NCI-H2227 (cell line): ENCODE results near the gene BCAN.
"Not testable (repeated sequence)": the region's sequence is repeated elsewhere in the genome, so short reads cannot be mapped to it uniquely, and the experiment has no call there.

Experiments
- DNase-seq: peaks from one replicate; lab custom pipeline; 2025; ENCODE audit not compliant: unreplicated experiment; lab: John Stamatoyannopoulos, UW

BCAN gene

DNA sequence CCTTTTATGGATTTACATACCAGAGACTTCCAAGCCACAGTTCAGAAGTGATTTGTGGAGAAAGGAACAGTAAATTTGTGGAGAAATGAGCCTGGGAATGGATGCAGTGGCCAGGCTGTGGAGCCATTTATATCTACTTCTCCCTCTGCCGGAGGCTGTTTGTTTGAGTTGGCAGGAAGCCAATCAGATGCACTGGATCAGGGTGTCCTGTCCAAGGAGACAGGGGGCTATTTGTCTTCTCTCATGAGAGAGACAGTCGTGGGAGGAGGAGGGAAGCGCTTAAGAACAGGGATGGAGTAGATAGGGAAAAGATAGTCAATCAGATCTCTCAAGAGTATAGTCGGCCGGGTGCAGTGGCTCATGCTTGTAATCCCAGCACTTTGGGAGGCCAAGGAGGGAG, 25.5 kb upstream of the BCAN start:
- peak; percentile 91 for DNase-seq

DNA sequence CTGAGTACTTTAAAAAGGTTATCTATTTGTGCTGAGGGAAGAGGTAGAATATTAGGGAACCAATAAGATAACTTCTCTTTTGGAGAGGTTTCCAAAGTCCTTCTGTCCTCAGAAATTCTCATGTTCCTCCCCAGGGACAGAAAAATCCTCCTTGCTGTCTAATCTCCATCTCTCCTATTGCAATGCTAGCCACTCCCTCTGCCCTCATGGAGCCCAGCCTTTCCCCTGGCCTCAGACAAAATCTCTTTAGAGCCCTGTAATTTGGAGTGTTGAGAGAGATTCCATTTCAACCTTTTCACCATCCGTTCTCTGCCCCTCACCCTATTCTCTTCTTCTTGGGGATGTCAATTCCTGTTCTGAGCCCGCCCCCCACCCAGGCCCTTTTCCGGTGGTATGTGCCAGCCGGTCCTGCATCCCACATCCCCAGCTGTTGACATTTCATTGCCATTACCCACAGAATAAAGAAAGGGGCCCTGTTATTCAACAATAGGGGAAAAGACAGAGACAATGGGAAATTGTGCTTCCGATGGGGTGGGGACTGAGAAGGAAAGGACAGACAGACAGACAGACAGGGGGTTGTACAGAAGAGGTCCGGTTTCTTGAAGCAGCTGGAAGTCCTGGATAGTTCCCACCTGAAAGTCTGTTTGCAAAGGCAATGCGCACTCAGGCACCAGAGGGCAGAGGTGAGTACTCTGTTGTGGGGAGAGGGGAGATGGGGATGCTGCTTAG, 22.9 kb upstream of the BCAN start, which contains the start of gene HAPLN2:
TSS of gene HAPLN2 (plus strand) at position 563 of the 729 bp plus-strand sequence. CDS start 4,076 bp downstream, outside the sequence.
- DNase-seq = peak; percentile 41

DNA sequence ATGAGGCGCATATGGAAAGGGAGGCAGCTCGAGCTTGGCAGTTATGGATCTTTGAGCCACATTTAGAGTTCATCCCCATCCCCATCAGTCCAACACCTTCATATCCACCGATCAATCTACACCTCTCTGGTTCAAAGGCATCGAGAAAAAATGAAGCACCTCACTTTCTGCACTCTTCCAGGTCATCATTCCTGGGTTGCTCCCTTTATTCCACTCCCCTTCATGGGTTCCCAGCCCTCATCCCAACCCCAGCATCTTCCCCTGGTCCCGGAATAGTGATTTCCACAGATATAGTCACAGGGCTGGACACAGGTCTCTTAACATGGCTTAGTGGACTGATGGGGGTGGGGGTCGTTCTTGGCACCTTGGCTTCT, 22.3 kb upstream of the BCAN start:
- no peak for DNase-seq

DNA sequence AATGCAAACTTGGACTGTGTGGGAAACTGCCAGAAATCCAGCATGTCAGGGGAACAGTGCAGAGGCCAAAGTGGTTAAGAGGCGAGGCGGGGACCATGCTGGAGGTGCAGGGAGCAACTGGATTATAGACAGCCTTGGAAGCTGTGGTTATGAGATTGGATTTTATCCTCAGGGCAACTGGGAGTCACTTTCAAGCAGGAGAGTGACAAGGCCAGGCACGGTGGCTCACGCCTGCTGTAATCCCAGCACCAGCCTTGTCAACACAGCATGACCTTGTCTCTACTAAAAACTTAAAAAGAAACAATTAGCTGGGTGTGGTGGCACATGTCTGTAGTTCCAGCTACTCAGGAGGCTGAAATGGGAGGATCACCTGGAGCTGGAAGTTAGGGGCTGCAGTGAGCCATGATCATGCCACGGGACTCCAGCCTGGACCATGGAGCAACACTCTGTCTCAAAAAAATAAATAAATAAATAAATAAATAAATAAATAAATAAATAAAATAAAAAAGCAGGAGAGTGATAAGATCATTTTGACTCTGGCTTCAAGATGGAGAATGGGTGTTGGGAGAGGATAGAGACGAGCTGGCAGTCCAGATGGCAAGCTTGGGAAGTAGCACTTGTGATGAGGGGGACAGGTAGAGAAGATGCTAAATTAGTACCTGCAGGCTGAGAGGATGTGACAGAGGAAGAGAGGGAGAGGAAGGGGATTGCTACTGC, 19.2 kb upstream of the BCAN start:
- no peak for DNase-seq

DNA sequence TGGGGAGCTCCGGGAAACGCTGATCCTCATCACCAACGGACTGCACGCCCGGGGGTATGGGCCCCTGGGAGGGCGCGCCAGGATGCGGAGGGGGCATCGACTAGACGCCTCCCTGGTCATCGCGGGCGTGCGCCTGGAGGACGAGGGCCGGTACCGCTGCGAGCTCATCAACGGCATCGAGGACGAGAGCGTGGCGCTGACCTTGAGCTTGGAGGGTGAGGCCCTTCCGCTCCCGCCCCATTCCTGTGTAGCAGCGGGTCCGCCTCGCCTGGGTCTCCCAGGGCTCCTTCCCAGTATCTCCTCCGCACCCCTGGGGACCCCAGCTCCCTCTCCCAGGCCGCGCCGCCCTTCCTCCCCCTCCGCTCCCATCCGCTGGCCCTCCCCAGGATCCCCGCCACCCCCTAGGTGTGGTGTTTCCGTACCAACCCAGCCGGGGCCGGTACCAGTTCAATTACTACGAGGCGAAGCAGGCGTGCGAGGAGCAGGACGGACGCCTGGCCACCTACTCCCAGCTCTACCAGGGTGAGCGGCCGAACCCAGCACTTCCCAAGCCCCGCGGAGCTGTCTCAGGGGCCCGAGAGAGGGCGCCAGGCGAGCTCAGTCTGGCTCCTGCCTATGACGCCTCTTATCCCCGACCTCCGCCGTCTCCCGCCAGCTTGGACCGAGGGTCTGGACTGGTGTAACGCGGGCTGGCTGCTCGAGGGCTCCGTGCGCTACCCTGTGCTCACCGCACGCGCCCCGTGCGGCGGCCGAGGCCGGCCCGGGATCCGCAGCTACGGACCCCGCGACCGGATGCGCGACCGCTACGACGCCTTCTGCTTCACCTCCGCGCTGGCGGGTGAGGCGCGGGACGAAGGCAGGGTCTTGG, 17.7 kb upstream of the BCAN start:
- DNase-seq = peak; percentile 77

DNA sequence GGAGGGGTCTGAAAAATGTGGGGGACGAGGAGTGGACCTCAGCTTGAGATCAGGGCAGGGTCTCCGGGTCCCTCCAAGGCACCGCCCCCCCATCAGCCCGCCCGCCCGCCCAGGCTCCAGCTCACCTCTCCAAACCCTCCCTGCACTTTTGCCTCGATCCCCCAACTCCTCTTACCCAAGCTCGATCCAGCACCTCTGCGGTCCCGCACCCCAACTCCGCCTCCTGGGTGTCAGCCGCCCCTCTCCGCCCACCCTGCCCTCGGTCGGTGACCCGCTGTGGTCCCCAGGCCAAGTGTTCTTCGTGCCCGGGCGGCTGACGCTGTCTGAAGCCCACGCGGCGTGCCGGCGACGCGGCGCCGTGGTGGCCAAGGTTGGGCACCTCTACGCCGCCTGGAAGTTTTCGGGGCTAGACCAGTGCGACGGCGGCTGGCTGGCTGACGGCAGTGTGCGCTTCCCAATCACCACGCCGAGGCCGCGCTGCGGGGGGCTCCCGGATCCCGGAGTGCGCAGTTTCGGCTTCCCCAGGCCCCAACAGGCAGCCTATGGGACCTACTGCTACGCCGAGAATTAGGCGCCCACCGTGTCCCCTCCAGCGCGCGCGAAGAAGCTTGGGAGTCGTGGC, 17.0 kb upstream of the BCAN start:
- no peak for DNase-seq

DNA sequence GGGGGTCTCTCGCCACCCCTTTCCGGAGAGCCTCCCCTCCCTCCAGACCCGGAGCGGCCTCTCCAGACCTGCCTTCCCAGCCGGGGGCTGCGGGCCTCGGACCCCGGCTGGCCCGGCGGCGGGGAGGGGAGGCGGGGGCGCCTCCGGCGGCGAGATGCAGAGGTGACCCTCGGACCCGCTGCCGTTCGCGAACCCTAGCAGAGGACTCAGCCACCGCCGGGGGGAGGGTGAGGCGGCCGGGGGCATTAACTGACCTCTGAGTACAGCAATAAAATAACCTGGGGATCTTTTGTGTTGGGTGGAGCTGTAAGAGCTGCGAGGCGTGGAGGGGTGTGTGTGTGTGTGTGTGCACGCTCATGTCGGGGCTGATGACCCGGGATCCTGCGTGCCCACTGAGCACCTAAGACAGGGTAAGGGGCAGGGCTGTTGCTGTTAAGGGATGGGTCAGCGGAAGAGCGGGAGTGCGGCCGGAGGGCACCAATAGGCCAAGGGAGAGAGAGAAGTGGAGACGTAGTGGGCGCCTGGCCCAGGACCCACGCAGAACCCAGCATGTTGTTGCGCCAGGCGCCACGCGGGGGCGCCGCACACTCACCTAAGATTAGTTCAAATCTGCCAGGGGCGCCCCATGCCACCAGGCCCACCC, 16.4 kb upstream of the BCAN start:
- DNase-seq = peak; percentile 81

DNA sequence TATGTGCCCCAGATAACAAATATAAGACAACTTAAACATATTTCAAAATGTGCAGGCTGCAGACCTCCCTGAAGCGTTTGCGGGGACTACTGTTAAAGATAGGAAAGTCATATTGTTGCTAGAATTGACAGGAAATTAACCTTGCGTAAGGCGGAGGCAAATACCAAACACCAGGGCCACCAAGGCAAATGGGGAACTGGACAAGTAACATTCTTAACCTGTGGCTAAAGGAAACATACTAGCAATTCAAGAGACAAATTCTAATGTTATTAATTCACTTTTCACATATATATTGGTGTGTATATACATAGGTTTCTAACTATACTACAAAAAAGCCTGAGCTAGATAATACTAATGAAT, 15.9 kb upstream of the BCAN start:
- DNase-seq = no peak

DNA sequence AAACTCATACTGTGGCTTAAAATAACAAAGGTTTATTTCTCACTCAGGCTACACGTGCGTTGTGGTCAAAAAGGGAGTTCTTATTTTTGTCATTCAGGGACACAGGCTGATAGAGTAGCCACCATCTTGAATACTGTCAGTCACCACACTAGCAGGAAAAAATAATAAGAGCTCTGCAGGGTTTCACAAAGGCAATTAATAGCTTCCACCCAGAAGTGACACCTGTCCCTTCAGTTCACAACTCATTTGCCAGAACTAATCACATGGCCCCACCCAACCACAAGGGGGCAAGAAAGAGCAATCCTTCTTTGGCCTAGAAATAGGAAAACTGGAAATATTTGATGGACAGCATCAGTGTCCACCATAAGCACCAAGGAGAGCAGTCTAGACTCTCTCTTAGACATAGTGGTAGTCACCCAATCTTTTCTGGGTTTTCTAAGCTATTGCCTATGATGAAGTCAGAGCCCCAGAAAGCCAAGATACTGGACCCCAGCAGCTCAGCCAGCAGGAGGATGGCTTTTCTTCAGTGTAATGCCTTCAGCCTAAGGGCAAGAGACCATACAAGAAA, 14.5 kb upstream of the BCAN start:
- DNase-seq = peak; percentile 74

DNA sequence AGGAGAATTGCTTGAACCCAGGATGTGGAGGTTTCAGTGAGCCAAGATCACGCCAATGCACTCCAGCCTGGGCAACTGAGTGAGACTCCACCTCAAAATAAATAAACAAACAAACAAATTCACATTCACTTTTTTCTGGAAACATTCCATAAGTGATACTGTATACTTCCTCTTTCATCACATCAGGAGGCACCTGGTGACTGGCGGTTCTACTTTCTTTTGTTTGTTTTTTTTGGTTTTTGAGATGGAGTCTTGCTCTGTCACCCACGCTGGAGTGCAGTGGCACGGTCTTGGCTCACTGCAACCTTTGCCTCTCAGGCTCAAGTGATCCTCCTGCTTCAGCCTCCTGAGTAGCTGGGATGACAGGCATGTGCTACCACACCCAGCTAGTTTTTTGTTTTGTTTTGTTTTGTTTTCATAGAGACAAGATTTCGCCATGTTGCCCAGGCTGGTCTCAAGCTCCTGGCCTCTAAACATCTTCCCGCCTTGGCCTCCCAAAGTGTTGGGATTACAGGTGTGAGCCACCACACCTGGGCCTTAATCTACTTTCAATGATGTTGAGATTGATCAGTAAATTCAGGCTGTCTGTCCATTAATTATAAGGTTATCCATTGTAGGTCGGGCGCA, 12.0 kb upstream of the BCAN start:
- no peak for DNase-seq

DNA sequence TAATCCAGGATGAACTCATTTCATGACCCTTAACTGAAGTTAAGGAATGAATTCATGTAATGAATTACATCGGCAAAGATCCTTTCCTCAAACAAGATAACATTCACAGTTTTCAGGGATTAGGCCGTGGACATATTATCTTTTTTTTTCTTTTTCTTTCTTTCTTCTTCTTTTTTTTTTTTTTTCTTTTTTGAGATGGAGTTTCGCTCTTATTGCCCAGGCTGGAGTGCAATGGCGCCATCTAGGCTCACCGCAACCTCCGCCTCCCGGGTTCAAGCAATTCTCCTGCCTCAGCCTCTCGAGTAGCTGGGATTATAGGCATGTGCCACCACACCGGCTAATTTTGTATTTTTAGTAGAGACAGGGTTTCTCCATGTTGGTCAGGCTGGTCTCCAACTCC, 10.8 kb upstream of the BCAN start:
- DNase-seq = not testable (repeated sequence)

DNA sequence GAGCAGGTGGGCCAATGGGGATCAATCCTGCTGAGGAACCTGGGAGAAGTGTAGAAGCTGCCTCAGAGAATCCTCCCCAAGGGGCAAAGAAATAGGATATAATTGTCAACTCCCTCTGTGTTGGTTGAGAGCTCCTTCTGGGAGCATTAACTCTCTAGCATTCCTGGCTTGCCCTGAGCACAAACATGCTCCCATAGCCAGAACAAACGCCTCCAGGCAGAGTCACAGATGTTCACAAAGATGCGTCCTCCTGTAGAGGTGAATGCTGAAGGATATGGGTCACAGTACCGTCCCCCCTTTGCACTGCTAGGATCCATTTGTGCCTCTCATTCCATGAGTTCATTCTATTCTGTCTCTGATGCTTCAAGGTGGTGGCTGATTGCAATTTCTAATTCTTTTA, 9.6 kb upstream of the BCAN start:
- no peak for DNase-seq

DNA sequence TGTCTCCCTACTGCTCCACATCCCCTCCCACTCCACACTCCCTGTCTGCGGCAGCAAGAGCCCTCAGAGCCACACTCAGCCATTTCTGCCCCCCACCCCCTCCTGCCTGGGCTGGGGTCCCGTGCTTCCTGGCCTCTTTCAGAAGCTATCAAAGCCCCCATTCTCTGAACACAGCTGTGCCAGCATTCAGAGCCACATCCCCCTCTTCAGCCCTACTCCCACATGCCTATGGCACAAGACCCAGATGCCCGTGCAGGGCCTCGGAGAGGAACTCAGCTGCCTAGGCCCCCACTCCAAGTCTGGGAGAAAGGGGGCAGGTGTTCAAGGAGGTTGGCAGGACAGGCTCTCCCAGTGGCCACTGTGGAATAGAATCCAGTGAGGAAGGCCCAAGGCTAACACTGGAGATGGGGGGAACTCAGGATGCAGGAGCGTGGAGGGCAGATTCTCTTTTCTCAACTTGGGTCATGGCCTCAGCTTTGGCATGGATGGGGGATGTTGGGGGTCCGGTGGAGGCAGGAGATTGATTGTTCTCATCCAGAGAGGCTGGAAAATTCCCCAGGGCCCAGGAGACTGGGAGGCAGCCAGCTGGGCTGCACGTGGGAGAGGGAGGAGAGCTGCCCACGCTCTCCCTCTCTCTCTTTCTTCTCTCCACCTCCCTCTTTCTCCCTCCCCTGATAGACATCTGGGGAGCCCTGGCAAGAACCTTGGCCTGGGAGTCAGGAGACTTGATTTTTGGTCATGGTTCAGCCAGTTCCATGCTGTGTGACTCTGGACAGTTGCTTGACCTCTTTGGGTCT, 3.5 kb upstream of the BCAN start:
- DNase-seq = no peak

DNA sequence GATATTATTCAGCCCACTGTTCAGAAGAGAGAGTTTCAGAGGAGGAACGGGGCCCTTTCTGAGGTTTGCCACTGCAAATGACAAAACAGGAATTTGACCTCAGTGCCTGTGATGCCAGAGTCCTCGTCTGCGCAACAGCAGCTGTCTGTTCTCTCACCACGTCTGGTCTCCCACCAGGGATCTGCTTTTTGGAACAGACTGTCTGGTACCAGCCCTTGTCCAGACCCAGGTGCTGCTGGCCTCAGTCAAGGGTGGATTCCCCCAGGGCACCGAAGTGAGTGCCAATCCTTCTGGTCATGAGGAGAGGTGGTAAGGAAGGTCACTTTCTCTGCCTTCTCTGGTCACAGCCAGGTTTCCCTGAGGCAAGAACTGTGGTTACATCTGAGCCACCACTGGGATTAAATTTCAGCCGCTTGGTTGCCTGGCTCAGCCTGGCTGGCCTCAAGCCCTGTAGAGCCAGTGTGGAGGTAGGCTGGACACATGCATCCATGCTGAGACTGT, 2.3 kb upstream of the BCAN start:
- no peak for DNase-seq

DNA sequence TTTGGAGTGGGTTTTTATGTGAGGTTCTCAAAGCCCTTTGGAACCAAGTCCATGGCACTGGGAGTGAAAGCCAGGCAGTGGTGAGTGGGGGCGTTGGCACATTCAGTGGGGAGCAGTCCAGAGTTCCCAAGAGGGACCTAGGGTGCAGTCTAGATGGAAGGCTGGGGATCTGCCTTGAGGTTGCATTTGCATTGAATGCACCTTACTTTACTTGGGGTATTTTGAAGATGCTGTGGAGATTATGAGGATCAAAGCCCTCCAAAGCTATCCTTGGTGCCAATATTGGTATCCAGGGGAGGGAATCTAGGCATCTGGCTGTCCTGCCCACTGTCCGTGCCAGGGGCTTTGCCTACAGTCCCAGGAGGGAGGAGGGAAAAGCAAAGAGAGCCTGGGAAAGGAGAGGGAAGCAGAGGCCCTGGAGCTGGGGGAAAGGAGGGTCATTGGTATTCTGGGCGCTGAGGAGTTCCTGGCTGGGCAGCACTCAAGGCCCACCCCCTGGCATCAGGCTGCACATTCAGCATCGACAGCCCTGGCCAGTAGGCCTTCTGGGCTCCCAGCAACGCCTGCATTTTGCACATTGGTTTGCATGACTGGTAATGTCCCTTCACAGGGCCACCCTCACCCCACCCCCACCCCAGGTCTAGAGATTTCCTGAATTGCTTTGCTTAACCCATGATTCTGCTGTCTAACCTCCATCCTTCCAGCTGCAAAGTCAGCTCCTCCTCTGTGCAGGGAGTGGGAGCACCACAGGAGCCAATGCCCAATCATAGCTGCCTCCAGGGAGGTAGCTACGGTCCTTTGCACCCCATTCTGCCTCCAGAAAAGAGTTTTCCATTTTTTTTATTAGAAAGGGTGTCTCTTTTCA, 843 bp upstream of the BCAN start:
- no peak for DNase-seq

DNA sequence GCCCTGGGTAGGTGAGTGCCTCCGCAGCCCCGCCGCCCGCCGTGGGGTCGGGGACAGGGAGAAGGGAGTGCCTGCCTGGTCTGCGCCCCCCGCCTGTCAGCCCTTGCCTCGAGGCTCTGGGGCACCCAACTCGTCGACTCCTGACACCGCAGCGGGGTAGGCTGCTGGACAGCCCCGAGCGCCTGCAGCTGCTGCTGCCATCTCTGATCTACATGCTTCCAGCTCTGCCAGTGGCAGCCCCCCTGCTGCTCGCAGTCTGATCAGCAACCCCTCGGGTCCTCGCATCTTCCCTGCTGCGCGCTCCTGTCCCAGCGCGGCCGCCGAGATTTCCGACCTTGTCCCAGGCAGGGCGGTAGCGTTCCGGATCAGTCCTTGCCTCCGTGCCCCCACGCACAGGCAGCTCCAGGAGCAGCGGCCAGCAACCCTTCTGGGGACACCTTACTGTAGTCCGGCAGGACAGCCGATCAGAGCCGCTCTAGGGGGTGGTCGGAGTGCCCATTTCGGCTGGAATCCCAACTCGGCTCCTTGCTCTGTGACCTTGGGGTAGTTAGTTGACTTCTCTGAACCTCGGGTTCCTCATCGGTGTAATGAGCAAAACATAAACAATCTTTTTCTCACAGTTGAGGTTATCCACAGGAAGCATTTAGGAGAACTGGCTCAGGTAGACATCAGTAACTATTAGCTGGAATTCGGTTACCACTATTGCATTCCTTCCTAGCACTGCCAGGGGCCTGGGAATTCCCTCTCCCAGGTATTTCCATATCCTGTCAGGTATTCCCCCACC, 540 bp downstream of the BCAN start:
- DNase-seq = no peak

DNA sequence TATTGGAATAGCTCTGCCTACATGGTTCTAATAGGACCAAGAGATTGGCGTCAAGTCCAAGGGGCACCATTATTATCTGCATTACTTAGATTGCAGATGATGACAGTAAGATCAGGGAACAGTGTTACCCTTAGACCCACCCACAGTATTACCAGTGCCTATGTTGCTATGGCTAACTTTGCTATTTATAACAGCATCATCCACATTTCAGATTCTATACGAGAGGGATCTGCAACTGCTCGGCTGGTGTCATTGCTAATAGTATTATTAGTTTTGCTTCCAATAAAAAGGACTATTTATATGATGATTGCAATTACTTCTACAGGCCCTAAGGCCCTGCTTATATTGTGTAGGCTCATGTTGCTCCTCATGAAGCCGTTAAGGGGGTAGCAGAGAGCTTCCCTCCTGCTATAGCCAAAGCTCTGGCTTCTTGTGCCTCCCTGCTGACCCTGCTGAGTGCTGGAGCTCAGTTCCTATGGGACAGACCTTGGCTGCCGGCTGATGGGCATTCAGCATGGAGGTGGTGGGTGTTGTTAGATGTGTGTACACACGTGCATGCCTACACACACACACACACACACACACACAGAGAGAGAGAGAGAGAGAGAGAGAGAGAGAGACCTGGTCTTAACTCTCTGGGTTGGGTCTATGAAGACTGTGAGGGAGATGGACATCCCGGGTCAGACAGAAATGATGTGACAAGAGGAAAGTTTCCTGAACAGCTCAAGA, 1.3 kb downstream of the BCAN start:
- no peak for DNase-seq
